ENCODE measurements around the gene LPIN1.
"Not testable (repeated sequence)": the region's sequence is repeated elsewhere in the genome, so short reads cannot be mapped to it uniquely, and the experiment has no call there.

LPIN1 gene

DNA sequence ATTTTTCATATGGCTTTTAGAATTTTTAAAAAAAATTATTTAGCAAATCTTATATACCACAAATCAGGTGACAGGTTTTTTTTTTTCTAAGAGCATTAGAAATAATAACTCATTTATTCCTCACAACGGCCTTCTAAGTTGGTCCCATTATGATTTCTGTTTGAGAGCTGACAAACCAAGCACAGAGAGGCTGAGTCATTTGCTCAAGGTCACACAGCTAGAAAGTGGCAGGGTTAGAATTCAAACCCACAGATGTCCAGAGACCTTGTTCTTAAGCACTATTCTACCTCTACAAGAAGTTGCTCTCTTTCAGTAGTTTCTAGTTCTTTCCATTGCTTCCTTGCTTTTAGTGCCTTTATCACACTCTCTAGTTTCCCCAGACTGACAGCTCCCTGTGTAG, 28.8 kb upstream of the LPIN1 start:
- no peak for DNase-seq

- DNase-seq, result no peak
Measured at GRCh38 chr2:11718606-11719005, 27.8 kb upstream of the LPIN1 start.

GRCh38 chr2:11719230-11719977, 27.0 kb upstream of the LPIN1 start:
- DNase-seq, result no peak

DNA sequence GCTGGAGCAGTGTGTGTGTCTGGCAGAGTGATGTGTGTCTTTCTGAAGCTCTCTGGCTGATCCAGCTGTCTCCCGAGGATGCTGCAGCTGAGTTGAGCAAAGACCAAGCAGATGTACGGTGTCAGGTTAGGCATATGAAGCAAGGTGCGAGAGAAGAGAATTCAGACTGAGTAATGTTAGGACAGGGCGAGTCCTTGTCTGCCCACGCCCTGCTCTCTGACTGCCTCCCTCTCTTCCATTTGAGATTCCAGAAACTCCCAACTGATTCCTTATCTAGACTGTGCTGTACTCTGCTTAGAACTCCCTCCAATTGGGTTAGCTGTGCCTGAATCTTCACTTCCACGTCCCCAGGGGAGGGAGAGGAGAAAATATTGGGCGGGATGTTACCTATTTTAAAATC, 25.7 kb upstream of the LPIN1 start:
- no peak for DNase-seq

GRCh38 chr2:11722292-11723060, 24.0 kb upstream of the LPIN1 start:
- no peak for DNase-seq

DNA sequence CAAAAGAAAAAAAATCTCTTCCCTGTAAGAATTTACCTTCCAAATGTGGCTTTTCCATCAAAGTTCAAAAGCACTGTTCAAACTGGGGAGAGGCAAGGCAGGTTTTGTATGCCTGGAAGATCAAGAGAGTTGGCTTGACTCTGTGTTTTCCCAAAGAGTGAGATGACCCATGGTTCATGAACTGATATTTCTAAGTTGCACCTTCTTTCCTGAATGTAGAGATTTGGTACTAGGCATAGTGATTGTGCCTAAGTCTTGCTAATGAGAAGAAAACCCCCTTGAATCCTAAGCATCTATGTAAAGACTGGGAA, 23.4 kb upstream of the LPIN1 start:
- DNase-seq, result no peak

GRCh38 chr2:11724151-11724550, 22.3 kb upstream of the LPIN1 start:
- no peak for DNase-seq

DNA sequence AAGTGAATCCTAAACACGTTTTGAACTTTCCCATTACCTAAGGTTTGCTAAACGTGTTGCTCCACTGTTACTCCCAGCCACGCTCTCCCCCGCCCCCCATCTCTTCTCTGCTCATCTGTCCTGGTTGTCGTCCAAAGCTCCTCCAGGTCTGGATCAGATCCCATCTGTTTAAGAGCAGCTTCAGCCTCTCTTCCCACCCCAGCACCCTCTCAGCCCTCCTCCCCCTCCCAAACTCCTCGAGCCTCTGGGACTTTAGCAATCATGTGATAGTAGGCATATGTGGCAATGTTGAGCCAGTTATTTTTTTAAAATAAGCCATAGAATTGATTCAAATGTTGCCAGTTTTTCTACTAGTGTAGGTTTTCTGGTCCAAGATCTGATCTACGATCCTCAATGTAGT, 20.0 kb upstream of the LPIN1 start:
- DNase-seq, result no peak

GRCh38 chr2:11729362-11730212, 16.8 kb upstream of the LPIN1 start:
- DNase-seq, result no peak

- not testable (repeated sequence) for DNase-seq
Measured at GRCh38 chr2:11731214-11731984, 15.0 kb upstream of the LPIN1 start.

- DNase-seq, result no peak
Measured at GRCh38 chr2:11732587-11732986, 13.8 kb upstream of the LPIN1 start.

- DNase-seq, result not testable (repeated sequence)
Measured at GRCh38 chr2:11737852-11738251, 8.6 kb upstream of the LPIN1 start.

DNA sequence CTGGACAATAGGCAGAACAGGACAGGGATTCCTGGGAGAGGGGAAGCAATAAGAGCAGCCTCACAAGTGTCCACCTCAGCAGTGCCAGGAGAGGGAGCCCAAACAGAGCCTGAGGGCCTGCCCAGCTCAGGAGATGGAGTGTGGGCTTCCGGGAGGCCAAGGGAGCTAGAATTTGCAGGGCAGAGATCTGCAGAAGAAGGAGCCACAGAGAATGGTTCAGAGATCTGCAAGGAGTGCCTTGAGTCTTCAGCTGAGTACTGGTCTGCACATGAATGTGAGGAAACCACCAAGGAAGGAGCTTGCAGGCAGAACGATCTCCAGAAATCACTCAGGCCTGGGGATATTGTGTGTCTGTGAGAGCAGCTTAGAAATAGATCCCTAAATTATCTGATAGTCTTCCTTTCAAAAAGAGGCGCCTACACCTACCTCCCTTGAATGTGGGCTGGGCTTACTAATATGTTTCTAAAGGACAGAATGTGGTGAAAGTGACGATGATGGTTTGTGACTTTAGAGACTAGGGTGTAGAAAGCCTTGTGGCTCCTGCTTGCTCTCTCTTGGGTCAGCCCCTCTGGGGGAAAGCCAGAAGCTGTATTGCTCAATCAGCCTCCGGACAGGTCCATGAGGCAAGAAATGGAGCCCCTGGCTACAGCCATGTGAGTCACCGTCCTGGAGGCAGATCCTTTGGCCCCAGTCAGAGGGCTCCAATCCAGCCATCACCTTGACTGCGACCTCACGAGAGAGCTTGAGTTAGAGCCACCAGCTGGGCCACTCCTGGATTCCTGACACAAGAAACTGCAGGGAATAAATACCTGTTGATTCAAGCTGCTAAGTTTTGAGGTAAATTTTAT, 7.6 kb upstream of the LPIN1 start:
- peak; percentile 40 for DNase-seq

- no peak for DNase-seq
Measured at GRCh38 chr2:11740723-11741122, 5.7 kb upstream of the LPIN1 start.

DNA sequence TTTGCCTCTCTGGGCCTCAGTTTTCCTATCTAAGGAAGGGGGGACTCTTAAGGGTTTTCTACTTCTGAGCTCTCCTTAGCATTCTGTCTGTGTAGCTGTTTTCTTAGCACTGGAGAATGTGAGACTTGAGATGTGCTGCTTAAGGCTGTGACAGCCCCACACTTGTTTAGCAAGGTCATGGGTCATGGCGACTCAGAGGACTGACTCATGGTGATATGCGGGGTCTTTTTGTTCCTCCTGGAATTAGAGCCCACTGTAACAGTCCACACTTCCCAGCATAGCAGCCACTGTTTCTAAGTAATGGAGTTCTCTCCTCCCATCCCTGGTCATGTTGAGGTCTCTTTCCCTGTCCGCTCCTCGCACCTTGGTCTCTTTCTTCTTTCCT, 4.1 kb upstream of the LPIN1 start:
- DNase-seq, result no peak

- DNase-seq, result no peak
Measured at GRCh38 chr2:11742702-11743357, 3.6 kb upstream of the LPIN1 start.

DNA sequence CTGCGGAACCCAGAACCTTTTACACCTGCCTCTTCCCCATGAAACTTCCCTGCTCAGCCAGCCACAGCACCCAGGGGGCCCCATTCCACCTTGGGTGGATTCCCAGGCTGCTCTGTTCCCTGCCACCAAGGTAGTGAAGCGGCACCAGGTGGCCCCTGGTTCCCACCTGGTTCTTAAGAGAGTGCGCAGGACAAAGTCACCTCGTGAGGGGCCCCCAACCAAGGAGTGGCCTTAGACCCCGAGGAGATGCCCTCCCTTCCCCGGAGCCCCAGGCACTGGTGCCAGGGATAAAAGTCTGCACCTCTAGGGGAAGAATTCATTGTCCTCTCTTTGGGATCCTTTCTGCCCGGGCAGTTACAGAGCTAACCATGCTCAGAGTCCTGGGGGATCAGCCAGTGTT, 3.1 kb upstream of the LPIN1 start:
- no peak for DNase-seq

GRCh38 chr2:11743846-11744553, 2.4 kb upstream of the LPIN1 start:
- peak; percentile 86 for DNase-seq

DNA sequence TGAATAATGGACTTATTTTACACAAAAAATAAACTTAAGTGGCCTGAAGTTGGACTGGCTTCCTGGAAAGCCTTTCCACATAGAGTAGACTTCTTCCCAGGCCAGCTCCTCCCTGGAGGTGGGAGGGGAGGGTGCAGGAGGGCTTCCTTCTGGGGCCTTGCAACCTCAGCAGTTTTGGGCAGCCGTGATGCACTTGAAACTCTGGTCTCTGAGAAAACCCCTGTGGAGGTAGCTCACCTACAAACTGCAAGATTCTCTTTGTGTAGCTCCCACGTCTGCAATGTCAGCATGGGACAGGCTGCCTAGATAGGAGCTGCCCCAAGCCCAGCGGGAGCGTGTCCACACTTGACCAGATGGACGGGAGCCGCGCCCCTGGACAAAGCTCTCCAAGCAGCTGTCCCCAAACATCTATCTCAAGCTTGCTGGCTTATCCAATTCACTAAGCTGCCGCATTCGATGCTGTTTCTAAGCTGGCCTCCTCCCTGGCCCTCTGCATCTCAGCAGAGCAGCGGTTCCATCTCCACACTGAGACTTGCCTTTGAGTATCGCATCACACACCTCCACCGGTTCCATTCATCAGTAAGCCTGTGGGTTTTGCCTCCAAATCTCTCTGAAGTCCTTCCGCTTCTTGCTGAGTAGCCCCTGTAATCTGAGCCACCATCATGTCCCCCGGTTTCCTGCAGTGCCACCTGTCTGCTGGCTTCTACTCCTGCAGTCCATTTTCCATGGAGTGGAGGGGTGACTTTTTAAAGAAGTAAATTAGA, 1.6 kb upstream of the LPIN1 start:
- DNase-seq, result peak; percentile 76
